NOMO-1 (cell line): ENCODE data around the gene EMC7.

Source experiments
- DNase-seq, 2 experiments: peaks; one replicate each; lab custom pipeline; 2025; ENCODE audit not compliant: unreplicated experiment in 2 of 2; lab: John Stamatoyannopoulos, UW

The EMC7 gene

DNA sequence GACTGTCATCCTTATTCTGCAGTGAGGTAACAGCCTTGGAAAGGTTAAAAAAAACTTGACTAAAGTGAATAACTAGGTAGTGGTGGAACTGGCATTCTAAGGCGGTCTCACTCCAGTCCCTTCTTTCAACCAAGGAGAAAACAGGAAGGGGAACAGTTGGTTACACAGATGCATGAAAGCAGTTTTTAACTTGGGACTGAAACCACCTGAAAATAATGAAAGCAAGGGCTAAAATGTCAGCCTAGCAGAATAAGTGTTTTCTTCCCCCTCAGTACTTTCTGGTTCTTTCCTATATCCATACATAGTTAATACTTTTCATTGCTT, 61.9 kb downstream of the EMC7 start:
- peak; percentile 29 to 59 for DNase-seq

DNA sequence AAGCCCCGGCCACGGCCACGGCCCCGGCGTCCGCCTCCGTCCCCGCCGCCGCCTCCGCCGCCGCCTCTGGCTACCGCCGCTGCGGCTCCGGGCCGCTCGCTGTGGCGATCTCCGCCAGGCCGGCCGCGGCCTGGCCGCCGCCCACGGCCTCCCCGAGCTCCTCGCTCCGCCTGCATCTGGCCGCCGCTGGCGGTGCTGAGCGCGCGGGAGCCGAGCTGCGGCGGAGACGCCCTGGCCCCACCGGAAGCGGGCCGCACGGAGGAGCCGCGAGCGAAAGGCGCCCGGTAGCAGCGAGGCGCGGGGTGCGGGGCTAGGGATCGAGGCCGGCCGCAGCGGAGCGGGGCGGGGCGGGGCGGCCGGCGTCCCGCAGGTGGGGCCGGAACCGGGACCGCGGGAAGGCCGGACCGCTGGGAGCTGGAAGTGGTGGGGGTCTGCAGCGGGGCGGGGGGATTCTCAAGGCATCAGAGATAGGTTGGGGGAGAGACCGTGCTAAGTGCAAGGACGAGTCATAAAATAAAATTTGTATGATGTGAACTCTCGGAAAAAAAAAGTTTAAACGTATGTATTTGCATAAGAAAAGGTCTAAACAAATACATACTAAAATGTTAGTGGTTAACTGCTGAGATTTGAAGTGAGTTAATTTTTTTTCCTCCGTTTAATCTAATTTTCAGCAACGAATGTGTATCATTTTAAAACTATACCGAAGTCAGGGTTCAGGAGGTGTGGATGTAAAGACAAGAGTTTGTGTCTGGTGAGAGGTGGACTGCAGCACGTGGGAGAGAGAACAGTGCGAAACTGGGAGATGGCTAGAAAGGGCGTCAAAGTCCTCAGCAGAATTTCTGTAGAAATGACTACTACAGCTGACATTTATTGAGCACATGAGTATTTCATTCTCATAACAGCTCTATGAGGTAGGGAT, 62.5 kb downstream of the EMC7 start, which contains the start of gene AVEN:
TSS of gene AVEN (minus strand) at position 334 of the 919 bp plus-strand sequence. CDS start at position 176, 158 bp downstream.
- DNase-seq = peak; percentile 47 to 59

DNA sequence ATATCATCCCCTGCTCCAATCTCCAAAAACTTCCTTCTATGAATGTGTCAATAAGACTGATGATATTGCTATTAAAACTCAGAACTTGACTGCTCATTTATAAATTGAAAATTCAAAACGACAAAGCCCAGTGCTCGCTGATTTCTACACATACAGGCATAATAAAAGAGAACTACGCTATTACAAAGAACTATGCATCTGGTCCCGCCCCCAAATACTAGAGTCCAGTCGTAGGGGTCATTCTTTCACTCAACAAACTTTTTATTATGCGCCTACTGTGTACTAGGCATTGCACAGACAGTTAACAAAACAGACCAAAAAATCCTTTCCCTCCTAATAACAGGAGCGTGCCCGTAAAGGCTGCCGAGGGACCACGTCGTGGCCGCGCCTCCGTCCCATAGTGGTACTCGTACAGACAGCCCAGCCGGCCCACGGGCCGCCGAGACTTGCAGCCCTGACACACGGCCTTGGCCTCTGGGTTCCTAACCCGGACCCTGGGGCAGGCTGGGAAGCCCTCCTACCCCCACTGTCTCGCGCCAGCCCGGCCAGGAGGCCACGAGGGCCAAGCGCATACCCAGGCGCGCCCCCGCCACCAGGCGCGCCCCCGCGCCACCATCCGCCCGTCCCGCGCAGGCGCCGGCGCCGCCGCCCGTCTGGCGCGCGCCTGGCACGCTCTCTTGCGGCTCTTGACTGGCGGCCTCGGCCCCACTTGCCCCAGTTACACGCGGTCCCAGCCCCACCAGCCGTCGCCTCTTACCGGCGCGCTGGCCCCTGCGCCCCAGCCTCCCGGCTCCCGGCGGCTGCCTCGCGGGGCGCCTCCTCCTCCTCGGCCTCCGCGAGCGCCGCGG, 63.4 kb downstream of the EMC7 start:
- peak; percentile 50 to 80 for DNase-seq
